Fibroblast of gingiva (primary cell): ENCODE results near the gene SAE1.

Experiments
- DNase-seq: peaks from one replicate; pipeline ENCODE4 v3.0.0-alpha.2; 2011; ENCODE audit warnings: low read depth

SAE1 gene

DNA sequence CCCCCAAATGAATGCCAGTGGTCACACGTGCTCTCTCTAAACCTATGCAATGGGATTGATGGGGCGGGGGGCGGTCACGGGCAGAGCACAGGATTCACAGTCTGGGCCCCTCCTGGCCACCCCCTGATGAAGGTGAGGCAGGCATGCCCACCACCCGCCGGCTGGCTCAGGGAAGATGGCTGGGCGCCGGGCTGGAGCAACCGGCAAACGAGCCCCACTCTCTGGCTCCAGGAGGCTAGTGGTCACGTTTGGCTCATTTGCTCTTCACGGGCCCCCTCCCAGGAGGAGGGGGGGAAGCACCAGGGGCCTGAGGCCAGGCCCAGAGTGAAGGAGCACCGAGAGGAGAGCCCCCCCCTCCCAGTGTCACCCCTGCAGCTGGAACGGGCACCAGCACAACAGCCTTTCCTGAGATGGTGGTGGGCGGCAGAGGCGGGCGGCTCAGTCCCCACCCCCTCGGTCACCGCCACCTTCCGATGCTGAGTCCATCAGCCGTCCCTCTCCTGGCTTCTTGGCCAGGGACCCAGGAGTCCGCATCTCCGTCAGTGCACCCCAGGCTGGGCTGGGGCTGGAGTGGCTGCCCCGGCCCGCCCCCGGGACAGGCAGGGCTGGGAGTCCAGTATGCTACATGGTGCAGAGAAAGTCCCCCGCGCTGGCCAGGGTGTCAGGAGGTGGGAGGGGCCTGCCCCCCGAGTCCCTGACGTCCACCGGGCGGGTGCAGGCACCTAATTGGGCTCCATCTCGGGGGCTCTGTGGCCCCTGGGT, 90.6 kb downstream of the SAE1 start:
- no peak for DNase-seq

DNA sequence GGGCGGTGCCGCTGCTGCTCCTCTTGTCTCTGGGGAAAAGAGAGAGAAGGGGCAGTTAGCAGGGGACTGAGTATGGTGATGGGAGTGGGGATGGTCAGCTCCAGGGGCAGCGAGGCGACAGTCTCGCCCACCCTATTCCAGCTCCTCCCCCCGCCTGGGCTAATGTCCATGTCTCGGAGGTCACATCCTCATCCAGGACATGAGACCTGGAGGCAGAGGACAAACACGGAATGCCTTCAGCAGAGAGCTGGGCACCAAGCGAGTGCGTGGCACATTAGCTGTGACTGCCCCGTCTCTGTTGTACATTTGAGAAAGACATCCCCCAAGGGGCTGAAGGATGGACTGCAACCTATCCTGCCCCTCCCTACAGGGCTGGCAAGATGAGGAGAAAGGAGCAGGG, 91.3 kb downstream of the SAE1 start:
- DNase-seq, result no peak

DNA sequence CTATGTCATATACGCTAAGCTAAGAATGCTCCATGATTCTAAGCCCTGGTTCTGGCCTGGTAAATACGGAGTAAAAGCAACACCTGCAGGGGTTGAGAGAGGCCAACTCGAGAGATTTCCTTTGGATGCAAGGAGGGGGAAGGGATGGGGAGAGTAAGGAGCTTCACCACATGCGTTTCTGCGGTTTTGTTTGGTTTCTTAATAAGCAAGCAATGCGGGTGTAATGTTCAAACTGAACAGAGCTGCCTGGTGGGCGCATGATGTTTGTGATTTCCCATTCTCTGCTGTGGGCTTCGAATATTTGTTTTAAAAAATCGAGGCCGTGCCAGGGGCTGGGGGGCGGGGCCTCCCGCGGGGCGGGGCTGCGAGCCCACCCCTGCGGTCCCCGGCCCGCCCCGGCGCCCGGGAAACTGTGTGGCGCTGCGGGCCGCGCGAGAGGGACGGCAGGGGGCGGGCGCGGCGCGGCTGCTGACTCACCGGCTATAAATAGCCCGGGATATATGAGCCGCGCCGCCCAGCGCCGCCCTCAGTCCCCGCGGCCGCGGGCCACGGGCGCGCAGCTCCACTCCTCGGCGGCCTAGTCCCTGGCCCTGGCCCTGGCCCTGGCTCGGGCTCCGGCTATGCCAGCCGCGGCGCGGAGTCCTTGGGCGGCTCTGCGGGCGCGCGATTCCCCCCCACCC, 95.3 kb downstream of the SAE1 start:
- peak; percentile 91 for DNase-seq

DNA sequence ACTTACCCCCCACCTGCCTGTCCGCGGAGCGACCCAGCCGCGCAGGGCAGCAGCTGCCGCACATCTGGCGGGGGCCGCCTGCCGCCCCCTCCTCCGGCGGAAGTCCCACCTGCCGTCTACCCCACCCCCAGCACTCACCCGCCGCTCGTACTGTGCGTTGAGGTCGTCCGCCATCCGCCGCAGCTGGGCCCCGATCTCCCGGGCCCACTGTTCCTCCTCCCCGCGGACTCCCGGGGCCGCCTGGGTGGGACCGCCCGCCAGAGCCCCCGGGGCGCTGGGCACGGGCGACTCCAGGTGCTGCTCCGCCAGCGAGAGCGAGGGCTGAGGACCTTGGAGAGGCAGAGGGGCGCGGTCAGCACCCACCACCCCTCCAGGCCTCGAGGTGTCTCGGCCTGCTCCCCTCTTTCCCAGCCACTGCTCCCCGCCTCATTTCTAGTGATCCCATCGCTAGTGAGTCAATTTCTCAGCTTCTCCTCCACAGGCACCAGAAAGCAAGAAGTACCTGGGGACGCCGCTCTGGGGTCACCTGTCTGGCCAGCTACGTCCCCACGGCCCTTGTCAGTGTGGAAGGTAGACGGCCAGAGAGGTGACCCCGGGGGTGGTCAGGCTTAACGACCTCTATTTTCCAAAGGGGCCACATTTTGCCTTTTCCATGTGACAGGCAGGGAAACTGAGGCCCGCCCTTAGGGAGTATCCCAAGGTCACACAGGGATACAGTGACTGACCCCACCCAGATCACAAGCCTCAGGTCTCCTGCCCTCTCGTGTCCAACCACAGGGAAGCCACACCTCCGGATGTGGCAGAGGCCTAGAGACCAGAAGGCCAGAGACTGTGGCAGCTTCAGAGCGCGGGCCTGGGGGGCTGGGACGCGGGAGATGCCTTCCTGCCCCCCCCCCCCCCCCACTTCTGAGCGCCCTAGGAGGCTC, 96.1 kb downstream of the SAE1 start:
- peak; percentile 86 for DNase-seq

DNA sequence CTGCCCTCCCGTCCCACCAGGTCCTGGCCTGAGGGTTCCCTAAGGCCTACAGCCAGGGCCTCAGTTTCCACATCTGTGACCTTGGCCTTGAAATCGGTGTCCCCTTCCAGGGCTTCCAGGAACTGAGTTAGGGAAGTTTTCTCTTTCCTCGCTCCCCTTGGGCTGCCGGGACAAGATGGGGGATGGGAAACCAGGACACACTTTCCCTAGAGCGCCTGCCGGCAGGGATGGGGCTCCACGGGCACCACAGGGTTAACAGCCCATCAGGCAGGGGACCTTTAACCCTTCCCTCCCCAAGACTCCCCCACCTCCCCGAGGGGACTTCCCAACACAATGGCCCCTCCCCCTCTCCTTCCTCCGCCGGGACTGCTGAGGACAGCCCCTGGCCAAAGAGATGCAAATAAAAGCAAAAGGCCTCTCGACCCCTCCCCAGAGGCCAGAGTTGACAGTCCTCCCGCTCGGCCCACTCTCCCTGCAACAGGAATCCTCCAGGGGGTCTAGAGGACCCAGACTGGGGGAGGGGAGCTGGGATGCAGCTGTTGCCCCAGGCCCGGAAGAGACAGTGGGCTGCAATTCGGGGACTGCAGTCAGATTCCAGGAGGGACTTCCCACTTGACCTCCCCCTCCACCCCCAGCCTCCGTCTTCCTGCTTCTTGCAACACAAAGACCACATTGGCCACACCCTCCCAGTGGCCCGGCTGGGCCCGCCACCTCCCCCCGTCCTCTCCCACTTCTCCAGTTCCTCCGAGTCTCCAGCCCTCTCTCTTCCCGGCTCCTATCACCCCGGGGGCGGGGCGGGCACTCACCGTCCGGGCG, 96.9 kb downstream of the SAE1 start:
- peak; percentile 95 for DNase-seq

DNA sequence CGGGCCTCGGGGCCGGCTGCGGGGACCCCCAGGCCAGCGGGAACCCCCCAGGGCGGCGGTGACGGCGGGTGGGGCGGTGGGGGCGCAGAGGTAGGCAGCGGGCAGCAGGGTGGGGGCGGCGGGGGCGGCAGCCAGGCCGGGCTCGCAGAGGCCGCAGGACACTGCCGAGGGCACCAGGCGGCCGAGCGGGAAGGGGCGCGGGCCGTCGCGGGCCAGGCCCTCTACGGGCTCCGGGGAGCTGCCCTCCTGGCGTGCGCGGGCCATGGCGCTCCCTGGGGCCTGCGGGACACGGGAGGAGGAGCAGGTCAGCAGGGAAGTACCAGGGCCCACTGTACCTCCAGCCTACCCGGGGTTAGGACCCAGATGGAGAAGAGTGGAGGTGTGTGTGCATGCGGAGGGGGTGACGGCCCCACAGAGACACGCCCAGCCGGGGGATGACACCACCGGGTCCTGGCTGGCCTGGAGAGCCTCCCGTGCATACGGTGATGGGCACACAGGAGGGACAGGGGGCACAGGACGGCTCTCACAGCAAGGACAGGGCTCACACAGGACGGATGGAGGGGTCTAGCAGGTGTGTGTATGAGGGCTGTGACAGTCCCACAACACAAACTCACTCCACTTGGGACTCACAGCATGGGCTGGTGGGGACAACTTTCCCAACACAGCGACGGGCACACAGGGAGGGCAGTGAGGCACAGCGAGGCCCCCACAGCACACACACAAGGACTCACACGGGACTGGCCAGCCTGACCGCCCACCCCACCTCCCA, 97.7 kb downstream of the SAE1 start:
- no peak for DNase-seq

DNA sequence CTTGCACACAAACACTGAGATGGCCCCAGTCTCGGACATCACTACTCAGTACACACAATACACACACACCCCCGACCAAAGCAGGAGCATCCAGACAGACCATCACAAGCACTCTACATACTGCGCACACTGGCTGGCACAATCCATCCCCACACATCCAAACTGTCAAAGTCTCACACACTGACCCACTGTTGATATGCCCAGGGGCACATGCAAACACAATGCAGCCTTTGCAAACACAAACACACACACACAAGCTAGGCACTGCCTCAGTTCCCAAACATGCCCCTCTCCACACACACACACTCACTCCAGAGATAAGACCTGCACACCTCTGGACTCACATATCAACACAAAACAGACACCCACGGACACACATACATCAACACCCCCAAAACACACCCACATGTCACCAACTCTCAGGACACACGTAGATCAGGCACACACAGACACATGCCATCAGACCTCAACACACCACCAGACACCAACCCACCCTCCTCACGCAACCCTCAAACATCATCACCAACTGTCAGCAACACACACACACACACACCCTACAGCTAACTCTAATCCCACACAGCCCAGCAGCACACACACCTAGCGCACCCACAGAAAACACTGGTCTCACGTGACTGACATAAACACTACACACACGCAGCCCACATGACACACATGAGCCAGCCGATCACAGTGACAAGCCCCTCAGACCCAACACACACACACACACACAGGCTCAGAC, 98.5 kb downstream of the SAE1 start:
- DNase-seq, result peak; percentile 39

DNA sequence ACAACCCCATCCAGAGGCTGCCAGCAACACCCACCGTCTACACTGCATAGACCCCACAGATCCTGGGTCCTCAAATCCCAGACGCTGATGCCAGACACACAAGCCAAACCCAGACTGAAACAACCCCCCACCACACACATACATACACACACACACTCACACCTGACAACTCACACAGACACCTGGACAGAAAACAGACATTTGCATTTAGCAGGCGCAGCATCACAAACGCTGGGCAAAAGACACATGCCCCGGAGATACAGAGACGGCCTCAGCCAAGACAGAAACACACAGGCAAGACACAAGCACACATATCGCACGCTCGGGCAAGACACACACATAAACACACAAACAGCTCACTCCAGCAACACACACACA, 99.0 kb downstream of the SAE1 start:
- DNase-seq, result peak; percentile 26

DNA sequence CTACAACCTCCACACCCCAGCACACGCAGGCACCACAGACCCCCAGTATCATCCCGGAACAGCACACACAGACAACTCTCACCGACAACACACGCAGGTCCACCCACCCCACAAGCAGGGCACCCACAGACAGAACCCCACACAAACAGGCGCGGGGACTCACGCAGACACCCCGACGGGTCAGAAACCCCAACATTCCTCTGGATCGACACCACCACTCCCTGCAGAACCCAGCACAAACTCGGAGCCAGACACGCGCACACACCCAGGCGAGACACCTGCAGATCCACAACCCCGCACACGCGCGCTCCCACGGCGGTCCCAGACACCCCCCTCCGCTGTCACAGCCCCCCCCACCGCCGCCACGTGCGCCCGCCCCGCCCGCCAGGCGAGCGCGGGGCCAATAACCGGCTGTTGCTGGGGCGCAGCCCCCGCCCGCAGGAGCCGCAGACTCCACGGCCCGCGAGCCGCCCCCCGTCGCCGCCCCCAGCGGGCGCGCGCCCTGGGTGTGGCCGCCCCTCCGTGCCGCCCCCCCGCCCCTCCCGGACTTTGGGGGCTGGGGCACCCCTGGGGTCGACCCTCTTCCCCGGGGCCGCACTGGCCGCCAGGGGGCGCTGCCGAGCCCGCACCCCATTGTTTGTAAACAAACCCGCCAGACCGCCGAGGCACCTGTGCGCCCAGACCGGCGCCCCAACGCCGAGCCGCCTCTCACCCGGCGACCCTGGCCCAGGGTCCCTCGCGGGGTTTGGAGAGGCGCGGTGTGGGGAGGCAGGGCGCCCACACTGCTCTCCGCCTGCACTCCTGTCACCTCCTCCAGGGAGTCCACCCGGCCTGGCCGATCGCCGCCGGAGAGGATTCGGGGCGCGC, 99.7 kb downstream of the SAE1 start:
- peak; percentile 30 for DNase-seq

DNA sequence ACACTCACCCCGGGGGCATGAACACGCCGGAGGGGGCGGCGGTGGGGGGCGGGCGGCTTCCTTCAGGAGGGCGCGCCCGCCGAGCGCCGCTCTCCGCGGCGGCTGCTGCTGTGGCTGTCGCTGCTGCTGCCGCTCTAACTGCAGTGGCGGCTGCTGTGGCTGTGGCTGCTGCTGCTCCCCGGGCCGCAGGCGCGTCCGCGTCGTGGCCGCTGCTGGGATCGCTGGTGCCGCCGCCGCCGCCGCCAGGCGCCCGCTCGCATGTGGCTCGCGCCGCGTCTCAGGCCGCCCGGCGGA, 100.2 kb downstream of the SAE1 start, which contains the start of gene BBC3:
TSS of gene BBC3 (minus strand) at position 279 of the 294 bp plus-strand sequence. CDS start 2,768 bp downstream, outside the sequence.
- no peak for DNase-seq

DNA sequence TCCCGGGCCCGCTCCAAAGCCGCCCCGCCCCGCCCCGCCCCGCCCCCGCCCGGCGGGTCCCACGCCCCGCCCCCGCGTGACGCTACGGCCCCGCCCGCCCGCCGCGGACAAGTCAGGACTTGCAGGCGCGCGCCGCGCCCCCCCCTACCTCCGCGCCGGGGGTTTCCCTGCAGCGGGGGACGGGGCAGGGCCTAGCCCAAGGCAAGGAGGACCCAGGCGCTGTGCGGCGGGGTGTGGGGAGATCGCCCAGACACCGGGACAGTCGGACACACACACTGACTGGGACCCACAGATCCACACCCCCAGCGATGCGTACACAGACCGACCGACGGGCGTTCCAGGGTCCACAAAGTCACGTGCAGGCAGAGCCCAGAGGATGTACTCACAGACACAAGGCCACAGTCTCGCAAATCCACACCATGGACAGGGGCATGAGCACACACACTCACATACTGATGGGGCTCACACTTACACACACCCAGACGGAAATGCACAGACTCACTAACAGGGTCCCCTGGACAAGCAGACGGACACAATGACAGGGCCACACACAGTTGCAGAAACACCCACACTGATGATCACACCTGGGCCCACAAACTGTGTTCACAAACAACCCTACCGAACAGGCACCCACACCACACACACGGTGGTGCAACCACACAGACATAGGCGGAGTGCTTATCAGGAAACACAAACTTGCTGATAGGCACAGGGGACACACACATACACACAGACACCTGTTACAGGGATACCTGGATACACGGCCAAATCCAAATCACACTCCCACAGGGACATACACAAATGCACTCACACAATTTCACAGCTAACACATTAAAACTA, 100.8 kb downstream of the SAE1 start:
- peak; percentile 90 for DNase-seq

DNA sequence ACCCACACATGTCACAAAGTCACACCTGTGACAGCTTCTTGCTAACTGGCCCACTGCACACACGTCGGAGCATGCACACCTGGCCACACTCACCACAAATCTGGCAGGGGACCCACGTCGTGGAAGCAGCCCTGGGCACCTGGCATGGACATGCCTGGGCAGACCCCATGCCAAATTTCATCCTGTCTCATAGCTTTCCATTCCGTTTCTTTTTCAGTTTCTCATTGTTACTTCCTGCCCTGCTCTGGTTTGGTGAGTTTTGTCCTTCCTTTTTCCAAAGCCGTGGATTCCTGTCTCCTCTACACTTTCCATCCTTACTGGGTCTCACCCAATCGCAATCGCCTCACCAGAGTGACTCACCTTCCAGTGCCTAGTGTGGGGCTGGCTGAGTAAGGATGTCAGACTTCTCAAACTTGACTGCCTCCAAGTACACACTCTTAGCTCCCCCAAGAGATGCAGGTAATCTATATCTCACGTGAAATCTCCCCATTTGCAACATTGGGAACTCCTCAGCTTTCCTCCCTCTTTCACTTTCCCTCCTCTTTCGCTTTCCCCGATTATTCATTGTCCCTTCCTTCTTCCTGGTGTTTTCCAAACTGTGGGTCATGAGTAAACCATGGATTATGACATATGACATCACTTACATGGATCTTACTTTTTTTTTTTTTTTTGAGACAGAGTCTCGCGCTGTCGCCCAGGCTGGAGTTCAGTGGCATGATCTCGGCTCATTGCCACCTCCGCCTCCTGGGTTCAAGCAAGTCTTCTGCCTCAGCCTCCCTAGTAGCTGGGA, 102.0 kb downstream of the SAE1 start:
- DNase-seq, result peak; percentile 67

DNA sequence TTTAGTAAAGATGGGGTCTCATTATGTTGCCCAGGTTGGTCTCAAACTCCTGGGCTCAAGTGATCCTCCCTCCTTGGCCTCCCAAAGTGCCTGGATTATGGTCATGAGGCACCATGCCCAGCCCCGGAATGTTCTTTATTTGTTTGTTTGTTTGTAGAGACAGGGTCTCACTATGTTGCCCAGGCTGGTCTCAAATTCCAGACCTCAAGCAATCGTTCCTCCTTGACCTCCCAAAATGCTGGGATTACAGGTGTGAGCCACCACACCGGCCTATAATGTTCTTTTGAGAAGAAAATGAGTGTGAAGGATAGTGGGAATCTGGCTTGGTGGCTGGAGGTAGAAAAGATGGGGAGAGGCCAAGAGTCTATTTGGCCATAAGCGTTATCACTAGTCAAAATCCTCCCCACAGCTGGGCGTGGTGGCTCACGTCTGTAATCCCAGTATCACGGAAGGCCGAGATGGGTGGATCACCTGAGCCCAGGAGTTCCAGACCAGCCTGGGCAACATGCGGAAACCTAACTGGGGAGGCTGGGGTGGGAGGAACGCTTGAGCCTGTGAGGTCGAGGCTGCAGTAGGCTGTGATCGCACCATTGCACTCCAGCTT, 105.5 kb downstream of the SAE1 start:
- DNase-seq, result no peak

DNA sequence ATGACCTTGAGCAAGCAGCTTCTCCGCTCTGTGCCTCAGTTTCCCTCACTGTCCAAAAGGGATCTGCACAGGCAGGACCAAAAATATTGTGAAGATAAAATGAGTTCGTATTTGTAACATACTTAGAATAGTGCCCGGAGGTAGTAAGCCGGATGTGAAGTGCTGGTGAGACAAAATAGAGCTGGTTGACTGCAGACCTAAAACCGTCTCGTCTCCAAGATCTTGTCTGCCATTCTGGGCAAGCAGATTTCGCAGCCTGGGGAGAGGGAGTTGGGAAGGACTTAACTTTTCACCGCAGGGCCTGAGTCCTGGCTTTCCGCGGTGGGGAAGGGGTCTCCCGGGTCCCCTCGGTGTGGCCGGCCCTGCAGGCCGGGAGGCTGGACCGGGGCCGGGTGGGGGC, 108.5 kb downstream of the SAE1 start:
- DNase-seq, result no peak

DNA sequence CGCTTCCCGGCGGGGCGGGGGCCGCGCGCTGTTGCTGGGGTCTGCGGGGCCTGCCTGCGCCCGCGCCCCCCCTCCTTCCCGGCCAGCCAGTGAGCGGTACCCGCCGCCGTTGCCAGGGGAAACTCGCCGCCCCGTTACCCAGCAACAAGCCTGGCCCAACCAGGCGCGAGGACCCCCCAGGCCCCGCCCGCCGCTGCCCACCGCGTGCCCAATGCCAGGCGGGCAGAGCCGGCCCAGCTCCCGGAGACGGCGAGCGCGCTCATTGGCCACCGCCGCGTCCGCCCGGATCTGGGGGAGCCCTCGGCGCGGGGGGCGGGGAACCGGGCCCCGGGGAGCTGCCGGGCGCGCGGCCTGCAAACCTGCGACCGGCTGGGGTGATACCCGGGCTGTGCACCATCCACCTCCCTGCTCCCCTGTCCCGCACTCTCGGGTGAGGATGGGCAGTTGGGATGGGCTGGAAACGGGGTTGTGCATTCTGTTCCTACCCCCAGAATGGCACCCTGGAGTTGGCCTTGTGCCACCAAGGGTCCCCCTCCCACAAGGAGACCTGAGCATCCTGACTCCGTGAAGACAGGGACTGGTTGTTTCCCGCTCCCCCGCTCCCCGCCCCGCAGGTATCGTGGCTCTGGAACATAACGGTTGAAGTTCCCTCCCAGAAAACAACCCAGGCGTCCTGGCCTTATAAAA, 109.1 kb downstream of the SAE1 start:
- peak; percentile 65 for DNase-seq

DNA sequence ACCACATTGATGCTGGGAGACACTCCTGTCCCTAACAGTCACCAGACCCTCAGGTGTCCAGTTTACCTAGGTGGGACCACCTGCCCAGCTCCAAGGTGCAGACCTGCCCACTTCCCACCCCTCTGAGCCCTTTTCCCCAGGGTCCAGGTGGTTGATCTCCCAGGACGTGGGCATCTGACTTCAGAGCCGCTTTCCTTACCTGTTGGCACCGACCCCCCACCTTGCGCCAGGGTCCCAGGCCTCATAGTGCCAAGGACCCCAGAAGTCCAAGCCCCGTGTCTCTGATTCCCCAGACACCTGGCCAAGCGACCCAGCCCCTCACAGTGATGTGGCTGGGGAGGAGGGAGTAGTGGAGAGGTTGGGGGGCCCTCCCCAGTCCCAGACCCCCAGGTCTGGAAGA, 109.9 kb downstream of the SAE1 start:
- no peak for DNase-seq
